Kidney epithelial cell (primary cell): Measurements from ENCODE around the gene TLR9. TPM values are rescaled to one million over a fixed set of nuclear protein-coding genes. Genes with fewer than 3 reads are reported as not detected.

Experiments used
- DNase-seq: peaks from one replicate; pipeline ENCODE4 v3.0.0-alpha.2; 2010; ENCODE audit warnings: low read depth
- H3K27me3 ChIP-seq: 2 replicates; pipeline ENCODE4 v1.6.0; 2011; ENCODE audit warnings: low read length; ENCODE audit not compliant: control insufficient read depth, insufficient read depth
- H3K36me3 ChIP-seq: 2 replicates; pipeline ENCODE4 v1.5.1; 2011; ENCODE audit warnings: low read length; ENCODE audit not compliant: control insufficient read depth, insufficient read depth
- H3K4me3 ChIP-seq: 2 replicates; pipeline ENCODE4 v1.5.1; 2011; ENCODE audit warnings: low read depth, mild to moderate bottlenecking, control low read depth, low read length
- CTCF ChIP-seq: IDR thresholded peaks from 2 replicates; pipeline ENCODE4 v1.5.1; 2011; ENCODE audit warnings: mild to moderate bottlenecking, moderate library complexity, low read length, control low read depth, inconsistent platforms; ENCODE audit not compliant: insufficient read depth, poor library complexity, severe bottlenecking
- total RNA-seq: library from RNA; depleted of rRNA; stranded (reverse); fragments of >200 nt; gene quantifications from 2 replicates; pipeline ENCODE4 v1.2.3, GENCODE V29; 2015

TLR9 gene
- total RNA-seq, 1 donor from 2014 or later: not detected

- peaks cover 3% of the 10 kb centered on the region for H3K36me3 ChIP-seq
- no peak for TF ChIP-seq CTCF
- H3K4me3 ChIP-seq: no peak overlapping the region
- no peaks in the 10 kb centered on the region for H3K27me3 ChIP-seq
- DNase-seq: no peak
Observed at GRCh38 chr3:52204337-52205073, 20.9 kb downstream of the TLR9 start.

GRCh38 chr3:52203701-52204100 is 21.7 kb downstream of the TLR9 start:
- DNase-seq: no peak
- Histone ChIP-seq H3K4me3 (no peak overlapping the region), H3K36me3 (peaks cover 3% of the 10 kb centered on the region), H3K27me3 (no peaks in the 10 kb centered on the region)
- no peak for TF ChIP-seq CTCF

- Histone ChIP-seq H3K36me3 (peaks cover 3% of the 10 kb centered on the region), H3K27me3 (no peaks in the 10 kb centered on the region), H3K4me3 (no peak overlapping the region)
- DNase-seq: no peak
- no peak for TF ChIP-seq CTCF
Observed at GRCh38 chr3:52202384-52203077, 22.9 kb downstream of the TLR9 start.

- peaks cover 3% of the 10 kb centered on the region for H3K36me3 ChIP-seq
- no peak for TF ChIP-seq CTCF
Observed at GRCh38 chr3:52200981-52201679, 24.3 kb downstream of the TLR9 start.

GRCh38 chr3:52198643-52199608 is 26.5 kb downstream of the TLR9 start:
- Histone ChIP-seq H3K4me3 (peak overlapping the region; percentile 68), H3K27me3 (no peaks in the 10 kb centered on the region), H3K36me3 (peaks cover 3% of the 10 kb centered on the region)
- no peak for DNase-seq
- TF ChIP-seq CTCF: no peak

More at GRCh38 chr3:52200981-52201679, 24.3 kb downstream of the TLR9 start:
- no peak for DNase-seq
- Histone ChIP-seq H3K4me3 (no peak overlapping the region), H3K27me3 (no peaks in the 10 kb centered on the region)
